Colonic mucosa (tissue), 4 donors: ENCODE data around the gene HERC6. TPM values are rescaled to one million over a fixed set of nuclear protein-coding genes. Genes with fewer than 3 reads are reported as not detected.

ENCODE experiments used
- DNase-seq: peaks from one replicate; pipeline ENCODE4 v3.0.0-alpha.2; 2020
- H3K27ac ChIP-seq: fragments of 200-600 bp; one replicate; pipeline ENCODE4 v1.8.0; 2021
- H3K27me3 ChIP-seq: fragments of 200-600 bp; one replicate; pipeline ENCODE4 v1.8.0; 2021
- H3K36me3 ChIP-seq: fragments of 200-600 bp; one replicate; pipeline ENCODE4 v1.8.0; 2021
- H3K4me1 ChIP-seq: fragments of 200-600 bp; one replicate; pipeline ENCODE4 v1.8.0; 2021; ENCODE audit warnings: mild to moderate bottlenecking
- H3K4me3 ChIP-seq: fragments of 200-600 bp; one replicate; pipeline ENCODE4 v1.8.0; 2021
- H3K9ac ChIP-seq, 2 donors: one replicate each; pipeline ENCODE4 v1.7.0; 2013; ENCODE audit warnings: control low read depth in 2 of 2, low read depth in 2 of 2, low read length in 2 of 2
- H3K9me3 ChIP-seq: fragments of 200-600 bp; one replicate; pipeline ENCODE4 v1.8.0; 2021
- CTCF ChIP-seq: fragments of 200-600 bp; IDR thresholded peaks from one replicate; pipeline ENCODE4 v1.8.0; 2022; ENCODE audit warnings: antibody characterized with exemption, mild to moderate bottlenecking
- intact Hi-C: fragments of 100-400 bp; cut with DNase I; formaldehyde crosslinking; loops from one replicate; pipeline ENCODE4 v1.14.1; 2022
- total RNA-seq, 2 donors: library from RNA; stranded (reverse); fragmentation: NEBNext Ultra II Directional in 1 of 2; extraction: Animal tissue kit (Norgen Biotek cat#: 25700) in 1 of 2; gene quantifications; one replicate each; pipeline ENCODE4 v1.2.1, GENCODE V29; 2021
- donor health status: healthy.
- donor health status: DM: no; HTN: no; CAD: no.
- donor health status: DM: no; HTN: no; CAD: no.

Gene HERC6
- total RNA-seq, 2 donors from 2014 or later, result 6.2 to 6.3 TPM

- no peak for DNase-seq
- no peak for TF ChIP-seq CTCF
- Histone ChIP-seq H3K9me3 (no peaks in the 10 kb centered on the region), H3K36me3 (no peaks in the 10 kb centered on the region), H3K27ac (no peak overlapping the region), H3K9ac (no peak overlapping the region), H3K4me1 (no peaks in the 10 kb centered on the region), H3K27me3 (no peaks in the 10 kb centered on the region), H3K4me3 (no peak overlapping the region)
- intact Hi-C loops, result no loop called here
These were observed 63.0 kb downstream of the HERC6 start for GRCh38 chr4:88441696-88442095.

- no peaks in the 10 kb centered on the region for H3K4me1 ChIP-seq
- DNase-seq, result no peak
- no peaks in the 10 kb centered on the region for H3K9me3 ChIP-seq
- no peaks in the 10 kb centered on the region for H3K27me3 ChIP-seq
- H3K9ac ChIP-seq, result no peak overlapping the region
- no peaks in the 10 kb centered on the region for H3K36me3 ChIP-seq
- no peak overlapping the region for H3K27ac ChIP-seq
- no peak for TF ChIP-seq CTCF
- intact Hi-C loops, result no loop called here
- H3K4me3 ChIP-seq, result no peak overlapping the region
These were observed 64.1 kb downstream of the HERC6 start for GRCh38 chr4:88442689-88443191.

- Histone ChIP-seq H3K27ac (no peak overlapping the region), H3K27me3 (no peaks in the 10 kb centered on the region), H3K9me3 (no peaks in the 10 kb centered on the region), H3K9ac (no peak overlapping the region), H3K36me3 (no peaks in the 10 kb centered on the region), H3K4me3 (no peak overlapping the region), H3K4me1 (no peaks in the 10 kb centered on the region)
- TF ChIP-seq CTCF, result no peak
- no peak for DNase-seq
- intact Hi-C loops, result no loop called here
These were observed 64.8 kb downstream of the HERC6 start for GRCh38 chr4:88443486-88443885.

- intact Hi-C loops, result no loop called here
- H3K36me3 ChIP-seq, result no peaks in the 10 kb centered on the region
- no peak for TF ChIP-seq CTCF
These were observed 66.6 kb downstream of the HERC6 start for GRCh38 chr4:88445252-88445651.

GRCh38 chr4:88446124-88446523 lies 67.5 kb downstream of the HERC6 start:
- Histone ChIP-seq H3K9me3 (no peaks in the 10 kb centered on the region), H3K27me3 (no peaks in the 10 kb centered on the region), H3K4me3 (no peak overlapping the region), H3K36me3 (no peaks in the 10 kb centered on the region), H3K9ac (no peak overlapping the region), H3K4me1 (no peaks in the 10 kb centered on the region), H3K27ac (no peak overlapping the region)
- no peak for DNase-seq
- intact Hi-C loops, result no loop called here
- no peak for TF ChIP-seq CTCF

More at GRCh38 chr4:88445252-88445651, 66.6 kb downstream of the HERC6 start:
- Histone ChIP-seq H3K9me3 (no peaks in the 10 kb centered on the region), H3K4me3 (no peak overlapping the region), H3K27ac (no peak overlapping the region), H3K4me1 (no peaks in the 10 kb centered on the region), H3K27me3 (no peaks in the 10 kb centered on the region), H3K9ac (no peak overlapping the region)
- DNase-seq, result no peak
